Hepatocyte (in vitro differentiated cells): ENCODE results near the gene NDUFB3.

Experiments
- CTCF ChIP-seq: fragments of 200-600 bp; sonication (generic); IDR thresholded peaks from 2 replicates; pipeline ENCODE4 v1.5.1; 2016; ENCODE audit warnings: antibody characterized with exemption, mild to moderate bottlenecking; ENCODE audit not compliant: poor library complexity
- EZH2 ChIP-seq: fragments of 200-600 bp; sonication (generic); IDR thresholded peaks from 2 replicates; pipeline ENCODE4 v1.6.1; 2016; ENCODE audit warnings: antibody characterized with exemption, mild to moderate bottlenecking, borderline replicate concordance
- EZH2phosphoT487 ChIP-seq: fragments of 200-600 bp; sonication (generic); IDR thresholded peaks from one replicate; pipeline ENCODE4 v1.6.1; 2018; ENCODE audit warnings: antibody characterized with exemption, mild to moderate bottlenecking, low read depth, moderate library complexity; ENCODE audit not compliant: unreplicated experiment, severe bottlenecking

- TF ChIP-seq CTCF (no peak), EZH2phosphoT487 (no peak), EZH2 (no peak)
Measured at GRCh38 chr2:201058914-201059313, 12.9 kb upstream of the NDUFB3 start.
